ENCODE results near the gene SPTLC3.

DNA sequence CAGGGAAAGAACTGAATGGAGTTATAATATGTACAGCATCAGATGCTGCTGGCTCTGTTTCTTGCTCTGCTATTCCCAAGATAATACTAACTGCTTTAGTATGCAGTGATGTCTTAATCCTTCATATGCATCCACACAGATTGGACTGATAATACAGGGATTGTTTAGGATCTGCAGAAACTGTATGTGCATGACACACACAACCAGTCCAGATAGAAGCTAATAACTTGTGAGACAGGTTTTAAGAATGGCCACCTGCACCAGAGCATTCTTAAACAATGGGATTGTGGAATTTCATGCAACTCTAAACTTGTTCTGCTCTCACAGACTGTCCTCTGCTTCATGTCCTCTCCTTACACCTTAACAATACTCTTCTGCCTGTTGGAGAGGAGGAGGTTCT is 90.9 kb downstream of the SPTLC3 start:
- TF ChIP-seq TAF1 (IDR thresholded peaks at IDR 0.05; ENCODE audit: low read depth) (no peak), CREB1 (IDR thresholded peaks at IDR 0.05; ENCODE audit: low read depth) (no peak), CEBPB (IDR thresholded peaks at IDR 0.05) (no peak), EP300 (IDR thresholded peaks at IDR 0.05; ENCODE audit: borderline replicate concordance) (no peak), YY1 (IDR thresholded peaks at IDR 0.05; ENCODE audit: low read depth) (no peak)
- TF ChIP-seq, protein P1, sequence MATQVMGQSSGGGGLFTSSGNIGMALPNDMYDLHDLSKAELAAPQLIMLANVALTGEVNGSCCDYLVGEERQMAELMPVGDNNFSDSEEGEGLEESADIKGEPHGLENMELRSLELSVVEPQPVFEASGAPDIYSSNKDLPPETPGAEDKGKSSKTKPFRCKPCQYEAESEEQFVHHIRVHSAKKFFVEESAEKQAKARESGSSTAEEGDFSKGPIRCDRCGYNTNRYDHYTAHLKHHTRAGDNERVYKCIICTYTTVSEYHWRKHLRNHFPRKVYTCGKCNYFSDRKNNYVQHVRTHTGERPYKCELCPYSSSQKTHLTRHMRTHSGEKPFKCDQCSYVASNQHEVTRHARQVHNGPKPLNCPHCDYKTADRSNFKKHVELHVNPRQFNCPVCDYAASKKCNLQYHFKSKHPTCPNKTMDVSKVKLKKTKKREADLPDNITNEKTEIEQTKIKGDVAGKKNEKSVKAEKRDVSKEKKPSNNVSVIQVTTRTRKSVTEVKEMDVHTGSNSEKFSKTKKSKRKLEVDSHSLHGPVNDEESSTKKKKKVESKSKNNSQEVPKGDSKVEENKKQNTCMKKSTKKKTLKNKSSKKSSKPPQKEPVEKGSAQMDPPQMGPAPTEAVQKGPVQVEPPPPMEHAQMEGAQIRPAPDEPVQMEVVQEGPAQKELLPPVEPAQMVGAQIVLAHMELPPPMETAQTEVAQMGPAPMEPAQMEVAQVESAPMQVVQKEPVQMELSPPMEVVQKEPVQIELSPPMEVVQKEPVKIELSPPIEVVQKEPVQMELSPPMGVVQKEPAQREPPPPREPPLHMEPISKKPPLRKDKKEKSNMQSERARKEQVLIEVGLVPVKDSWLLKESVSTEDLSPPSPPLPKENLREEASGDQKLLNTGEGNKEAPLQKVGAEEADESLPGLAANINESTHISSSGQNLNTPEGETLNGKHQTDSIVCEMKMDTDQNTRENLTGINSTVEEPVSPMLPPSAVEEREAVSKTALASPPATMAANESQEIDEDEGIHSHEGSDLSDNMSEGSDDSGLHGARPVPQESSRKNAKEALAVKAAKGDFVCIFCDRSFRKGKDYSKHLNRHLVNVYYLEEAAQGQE (IDR thresholded peaks at IDR 0.05; ENCODE audit: low read depth), result no peak
- TF ChIP-seq, protein P2, sequence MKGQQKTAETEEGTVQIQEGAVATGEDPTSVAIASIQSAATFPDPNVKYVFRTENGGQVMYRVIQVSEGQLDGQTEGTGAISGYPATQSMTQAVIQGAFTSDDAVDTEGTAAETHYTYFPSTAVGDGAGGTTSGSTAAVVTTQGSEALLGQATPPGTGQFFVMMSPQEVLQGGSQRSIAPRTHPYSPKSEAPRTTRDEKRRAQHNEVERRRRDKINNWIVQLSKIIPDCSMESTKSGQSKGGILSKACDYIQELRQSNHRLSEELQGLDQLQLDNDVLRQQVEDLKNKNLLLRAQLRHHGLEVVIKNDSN (IDR thresholded peaks at IDR 0.05), result no peak

Data from Ishikawa (cell line).